Measurements from ENCODE around the gene PRICKLE2. TPM values are rescaled to one million over a fixed set of nuclear protein-coding genes. Genes with fewer than 3 reads are reported as not detected.

Gene PRICKLE2
- total and polyA plus RNA-seq, 10 donors, result 0.27 to 11.4 (median 5.4) TPM

DNA sequence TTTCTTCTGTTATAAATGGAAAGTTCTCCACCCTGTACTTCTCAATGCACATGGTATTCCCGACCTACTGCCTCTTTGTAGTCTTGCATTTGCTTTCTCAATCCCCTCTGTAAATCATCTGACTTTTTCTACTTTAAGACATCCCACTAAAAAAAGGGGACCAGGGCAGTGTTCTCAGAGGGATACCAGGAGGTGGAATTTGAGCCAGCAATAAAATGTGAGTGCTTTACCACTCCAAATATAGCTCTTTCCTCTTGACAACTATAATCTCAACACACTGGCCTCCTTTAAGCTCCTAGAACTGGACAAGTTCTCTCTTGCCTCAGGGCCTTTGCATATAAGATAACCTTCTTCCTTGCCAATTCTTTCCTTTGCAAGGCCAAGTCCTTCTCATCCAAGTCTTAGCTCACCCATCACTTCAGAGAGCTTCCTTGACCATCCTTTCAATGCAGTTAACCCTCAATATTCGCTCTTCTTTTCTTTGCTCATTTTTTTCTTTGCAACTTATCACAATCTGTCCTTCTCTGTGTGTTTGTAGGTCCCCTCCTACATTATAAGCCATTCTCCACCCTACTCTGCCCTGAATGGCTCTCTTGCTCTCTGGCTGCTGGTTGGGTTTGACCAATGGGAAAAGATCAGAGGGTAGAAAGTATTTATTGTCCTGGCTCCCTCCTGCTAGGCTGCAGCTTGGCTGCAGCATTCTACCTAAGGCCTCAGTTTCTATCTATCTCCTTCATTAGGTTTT lies 93.4 kb downstream of the PRICKLE2 start:
- 67 to 77% (median 70%) methylated on average over 2 of the region's 2 CpGs for WGBS, 5 donors
- intact Hi-C loops (cut with DNase I; ENCODE audit: low total_unique reads), result no loop called here
- TF ChIP-seq POLR2AphosphoS5 (IDR thresholded peaks at IDR 0.05) (no peak), POLR2A (IDR thresholded peaks at IDR 0.05) (no peak), CTCF (IDR thresholded peaks at IDR 0.05 in 8 of 11, conservative IDR thresholded peaks at IDR 0.05 in 3 of 11) (no peak)
- H3K36me3 ChIP-seq, result no peaks in the 10 kb centered on the region
- no peak for DNase-seq
- no peak overlapping the region for H3K27ac ChIP-seq
- H3K4me3 ChIP-seq, result no peak overlapping the region
- H3K27me3 ChIP-seq (replicated peaks in 1 of 7), result no peaks in the 10 kb centered on the region
- H3K4me1 ChIP-seq, result no peaks in the 10 kb centered on the region
- no peaks in the 10 kb centered on the region for H3K9me3 ChIP-seq

- Histone ChIP-seq H3K27ac (no peak overlapping the region), H3K4me3 (no peak overlapping the region), H3K27me3 (replicated peaks in 1 of 7) (no peaks in the 10 kb centered on the region), H3K4me1 (no peaks in the 10 kb centered on the region), H3K36me3 (no peaks in the 10 kb centered on the region), H3K9me3 (no peaks in the 10 kb centered on the region)
- intact Hi-C loops (cut with DNase I; ENCODE audit: low total_unique reads), result no loop called here
- DNase-seq, result no peak
- TF ChIP-seq POLR2AphosphoS5 (IDR thresholded peaks at IDR 0.05) (no peak), CTCF (IDR thresholded peaks at IDR 0.05 in 8 of 11, conservative IDR thresholded peaks at IDR 0.05 in 3 of 11) (no peak), POLR2A (IDR thresholded peaks at IDR 0.05) (no peak)
- WGBS, 5 donors, result 67 to 88% (median 72%) methylated on average over 1 of the region's 1 CpG
Observed at GRCh38 chr3:64130436-64130835, 94.8 kb downstream of the PRICKLE2 start.

DNA sequence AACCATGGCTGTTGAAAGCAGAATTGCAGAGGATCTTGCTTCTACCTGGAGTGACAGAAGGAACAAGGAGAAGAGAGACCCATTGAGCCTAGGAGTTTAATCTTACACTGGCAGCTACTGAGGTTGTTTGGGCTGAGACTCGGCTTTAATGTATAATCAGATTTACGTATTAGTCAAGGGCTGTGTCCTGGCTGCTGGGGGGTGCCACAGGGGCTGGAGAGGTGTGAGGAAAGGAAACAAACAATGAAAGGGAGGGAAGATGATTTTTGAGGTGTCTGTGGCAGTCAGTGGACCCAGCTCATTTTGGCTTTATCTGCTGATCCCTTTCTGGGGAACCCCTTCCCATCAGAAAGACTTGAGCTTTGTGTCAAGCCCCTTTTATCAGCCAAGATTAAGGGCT lies 95.7 kb downstream of the PRICKLE2 start:
- WGBS, 5 donors, result 75 to 84% (median 82%) methylated on average over 2 of the region's 2 CpGs
- Histone ChIP-seq H3K27ac (no peak overlapping the region), H3K27me3 (replicated peaks in 1 of 7) (no peaks in the 10 kb centered on the region), H3K4me3 (no peak overlapping the region), H3K9me3 (no peaks in the 10 kb centered on the region), H3K4me1 (no peaks in the 10 kb centered on the region), H3K36me3 (no peaks in the 10 kb centered on the region)
- DNase-seq, result no peak
- TF ChIP-seq POLR2AphosphoS5 (IDR thresholded peaks at IDR 0.05), result no peak
- TF ChIP-seq POLR2A (IDR thresholded peaks at IDR 0.05), result no peak
- no peak for TF ChIP-seq CTCF (IDR thresholded peaks at IDR 0.05 in 8 of 11, conservative IDR thresholded peaks at IDR 0.05 in 3 of 11)
- intact Hi-C loops (cut with DNase I; ENCODE audit: low total_unique reads), result no loop called here

DNA sequence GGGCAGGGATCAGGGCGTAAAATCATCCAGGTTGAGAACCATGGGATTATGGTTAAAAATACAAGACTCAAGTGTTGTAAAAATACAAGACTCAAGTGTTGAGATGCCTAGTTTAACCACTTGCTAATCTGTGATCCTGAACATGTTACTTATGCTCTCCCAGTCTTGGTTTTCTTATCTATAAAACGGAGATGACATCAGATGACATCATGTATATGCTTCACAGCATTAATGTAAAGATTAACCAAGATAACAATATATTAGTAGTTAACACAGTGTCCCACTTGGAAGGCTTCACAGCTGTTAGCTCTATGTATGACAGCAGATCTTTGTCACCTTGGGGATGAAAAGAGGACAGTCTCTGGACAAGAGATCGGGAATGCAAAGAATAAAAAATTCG lies 96.2 kb downstream of the PRICKLE2 start:
- DNase-seq, result no peak
- H3K4me3 ChIP-seq, result no peak overlapping the region
- H3K27ac ChIP-seq, result no peak overlapping the region
- H3K36me3 ChIP-seq, result no peaks in the 10 kb centered on the region
- no peaks in the 10 kb centered on the region for H3K4me1 ChIP-seq
- 57 to 81% (median 64%) methylated on average over 4 of the region's 4 CpGs for WGBS, 5 donors
- no peaks in the 10 kb centered on the region for H3K27me3 ChIP-seq (replicated peaks in 1 of 7)
- H3K9me3 ChIP-seq, result no peaks in the 10 kb centered on the region
- intact Hi-C loops (cut with DNase I; ENCODE audit: low total_unique reads), result no loop called here
- no peak for TF ChIP-seq CTCF (IDR thresholded peaks at IDR 0.05 in 8 of 11, conservative IDR thresholded peaks at IDR 0.05 in 3 of 11)
- TF ChIP-seq POLR2AphosphoS5 (IDR thresholded peaks at IDR 0.05), result no peak
- no peak for TF ChIP-seq POLR2A (IDR thresholded peaks at IDR 0.05)

All from spleen (tissue), 11 donors.